GM19023 (cell line): ENCODE results near the gene LRP1B.

Source experiments
- ATAC-seq: cut with Tn5 transposase; IDR thresholded peaks from one replicate; pipeline ENCODE4 v1.9.1; 2021; ENCODE audit warnings: mild to moderate bottlenecking, moderate library complexity; ENCODE audit not compliant: unreplicated experiment

The LRP1B gene

DNA sequence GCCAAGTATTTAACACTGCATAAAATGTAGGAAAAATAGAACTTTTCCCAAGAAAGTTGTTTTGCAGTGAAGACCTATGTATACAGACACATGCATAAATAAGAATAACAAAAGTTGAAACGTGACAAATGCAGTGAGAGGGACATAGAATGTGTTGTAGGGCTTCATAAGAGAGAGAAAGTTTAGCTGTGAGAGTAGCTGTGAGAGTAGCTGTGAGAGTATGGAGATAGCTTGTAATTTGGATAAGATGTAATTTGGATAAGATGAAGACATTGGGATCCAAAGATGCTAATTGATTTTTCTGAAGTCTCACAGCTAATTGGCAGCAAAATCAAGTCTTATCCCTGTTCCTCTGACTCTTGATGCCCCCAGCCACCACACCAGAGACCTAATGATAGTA, 170.9 kb downstream of the LRP1B start:
- ATAC-seq, result no peak

DNA sequence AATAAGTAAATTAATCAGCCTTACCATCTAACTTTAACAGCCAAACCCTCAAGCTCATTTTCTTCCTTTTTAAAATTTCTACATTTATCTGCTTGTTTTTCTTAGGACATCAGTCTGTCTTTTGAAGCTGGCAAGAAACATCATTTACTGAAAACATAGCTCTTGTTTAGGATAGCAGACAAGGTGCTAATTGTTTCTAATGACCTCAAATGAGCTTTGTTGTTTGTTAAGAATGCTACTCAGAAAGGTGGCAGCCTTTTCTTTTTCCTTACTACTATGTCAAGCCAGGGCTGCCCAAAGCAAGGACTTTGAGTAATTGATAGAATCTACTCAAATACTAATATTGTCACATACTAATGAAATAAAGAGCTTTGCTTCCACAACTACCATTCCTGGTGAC, 171.8 kb downstream of the LRP1B start:
- no peak for ATAC-seq

DNA sequence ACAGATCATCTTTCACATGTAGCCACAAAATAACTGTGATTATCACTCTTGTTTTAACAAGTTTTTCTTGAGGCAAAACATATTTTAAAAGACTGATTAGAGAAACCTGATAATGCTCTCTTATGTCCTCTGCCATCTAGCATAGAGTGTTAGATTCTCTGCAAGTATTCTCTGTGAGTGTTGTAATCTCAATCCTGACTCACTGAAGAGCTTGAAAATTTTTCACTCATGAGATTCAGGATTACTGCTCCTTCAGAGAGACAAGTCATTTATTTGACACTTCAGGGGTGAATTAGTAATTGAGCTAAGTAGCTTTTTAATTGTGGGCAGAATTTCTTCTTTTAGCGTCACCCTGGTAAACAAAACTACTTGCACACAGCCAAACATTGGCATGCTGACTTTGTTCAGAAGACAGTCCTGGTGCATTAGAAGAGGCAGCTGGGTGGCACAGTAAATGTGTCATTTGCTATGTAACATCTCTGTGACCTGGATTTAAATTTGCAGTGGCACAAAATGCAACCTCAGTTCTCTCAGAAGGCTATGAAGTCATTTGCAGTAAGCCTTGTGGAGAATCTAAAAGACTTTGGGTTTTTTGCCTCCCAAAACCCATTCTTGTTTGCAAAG, 172.9 kb downstream of the LRP1B start:
- no peak for ATAC-seq

DNA sequence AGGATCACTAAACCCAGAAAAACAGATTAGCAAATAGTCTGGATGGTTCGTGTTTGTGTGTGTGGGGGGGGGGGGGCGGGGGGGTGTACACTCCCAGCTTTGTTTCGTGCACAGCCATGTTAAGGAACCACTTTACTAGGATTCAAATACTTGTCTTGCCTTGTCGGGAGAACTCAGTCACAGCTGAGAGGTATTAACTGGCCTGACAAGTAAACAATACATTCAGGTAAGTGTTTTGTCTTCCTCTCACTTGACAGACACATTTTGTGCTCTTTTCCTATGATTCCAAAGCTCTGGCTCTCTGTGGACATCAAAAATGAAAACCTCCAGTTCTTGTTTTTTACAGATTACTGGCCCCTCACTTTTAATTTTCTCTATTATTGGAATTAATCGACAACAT, 173.5 kb downstream of the LRP1B start:
- no peak for ATAC-seq

DNA sequence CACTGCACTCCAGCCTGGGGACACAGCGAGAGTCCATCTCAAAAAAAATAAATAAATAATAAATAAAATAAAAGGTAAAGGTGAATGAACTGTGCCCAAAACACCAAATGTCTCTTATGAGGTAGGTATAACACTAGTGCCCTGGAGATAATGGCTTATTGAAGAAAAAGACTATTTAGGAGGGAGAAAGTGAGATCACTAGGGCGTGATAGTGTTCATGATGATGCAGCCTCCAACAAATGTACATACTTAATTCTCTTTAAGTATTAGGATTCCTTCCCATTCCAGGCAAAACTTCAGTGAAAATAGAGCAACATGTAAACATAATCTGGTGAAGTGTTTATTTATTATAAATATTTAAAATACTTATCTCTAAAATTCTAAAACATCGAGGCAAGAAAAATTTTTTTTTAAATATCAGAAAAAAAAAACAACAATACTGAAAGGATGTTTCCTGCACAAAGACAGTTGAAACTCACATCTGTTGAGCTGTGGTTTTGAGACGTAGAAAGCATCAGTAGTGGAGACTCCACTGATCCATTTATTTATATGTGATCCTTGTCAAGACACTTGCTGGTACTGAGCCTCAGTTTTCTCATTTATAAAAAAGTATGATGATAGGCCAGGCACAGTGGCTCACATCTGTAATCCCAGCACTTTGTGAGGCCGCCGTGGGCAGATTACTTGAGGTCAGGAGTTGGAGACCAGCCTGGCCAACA, 183.3 kb downstream of the LRP1B start:
- ATAC-seq, result no peak

DNA sequence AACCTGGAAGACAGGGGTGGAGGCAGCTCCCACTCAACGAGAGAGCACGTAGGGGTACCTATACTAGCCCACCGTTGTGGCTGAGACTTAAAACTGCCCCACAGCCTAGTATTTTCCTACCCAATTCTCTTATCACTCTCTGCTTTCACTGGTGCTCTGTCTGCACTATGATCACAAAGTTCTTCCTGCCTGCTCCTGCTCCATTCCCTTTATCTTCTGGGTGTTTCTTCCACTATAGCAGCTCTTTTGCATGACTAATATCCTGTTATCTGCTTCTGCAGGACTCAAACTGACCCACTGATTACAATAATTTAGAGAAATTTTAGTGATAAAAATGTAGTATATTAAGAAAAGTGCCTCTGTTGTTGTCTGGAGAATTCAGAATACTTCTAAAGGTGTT, 184.8 kb downstream of the LRP1B start:
- no peak for ATAC-seq

DNA sequence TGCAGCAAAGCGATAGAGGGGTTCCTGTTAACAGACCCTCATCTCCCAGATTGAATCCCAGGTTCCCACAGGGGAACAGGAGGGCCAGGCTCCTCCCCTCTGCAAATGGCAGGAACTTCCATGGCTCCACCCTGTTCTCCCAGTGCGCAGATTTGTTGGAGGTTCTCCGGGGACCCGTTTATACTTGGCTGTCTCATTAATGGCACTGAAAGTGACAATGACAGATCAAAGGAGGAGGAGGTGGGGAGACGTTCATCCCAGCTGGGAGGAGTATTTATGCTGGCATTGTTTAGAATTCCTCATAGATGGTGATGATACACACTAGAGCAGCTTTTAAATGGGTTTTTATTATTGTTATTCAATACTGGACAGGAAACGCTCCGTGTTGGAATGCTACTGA, 186.9 kb downstream of the LRP1B start:
- no peak for ATAC-seq

DNA sequence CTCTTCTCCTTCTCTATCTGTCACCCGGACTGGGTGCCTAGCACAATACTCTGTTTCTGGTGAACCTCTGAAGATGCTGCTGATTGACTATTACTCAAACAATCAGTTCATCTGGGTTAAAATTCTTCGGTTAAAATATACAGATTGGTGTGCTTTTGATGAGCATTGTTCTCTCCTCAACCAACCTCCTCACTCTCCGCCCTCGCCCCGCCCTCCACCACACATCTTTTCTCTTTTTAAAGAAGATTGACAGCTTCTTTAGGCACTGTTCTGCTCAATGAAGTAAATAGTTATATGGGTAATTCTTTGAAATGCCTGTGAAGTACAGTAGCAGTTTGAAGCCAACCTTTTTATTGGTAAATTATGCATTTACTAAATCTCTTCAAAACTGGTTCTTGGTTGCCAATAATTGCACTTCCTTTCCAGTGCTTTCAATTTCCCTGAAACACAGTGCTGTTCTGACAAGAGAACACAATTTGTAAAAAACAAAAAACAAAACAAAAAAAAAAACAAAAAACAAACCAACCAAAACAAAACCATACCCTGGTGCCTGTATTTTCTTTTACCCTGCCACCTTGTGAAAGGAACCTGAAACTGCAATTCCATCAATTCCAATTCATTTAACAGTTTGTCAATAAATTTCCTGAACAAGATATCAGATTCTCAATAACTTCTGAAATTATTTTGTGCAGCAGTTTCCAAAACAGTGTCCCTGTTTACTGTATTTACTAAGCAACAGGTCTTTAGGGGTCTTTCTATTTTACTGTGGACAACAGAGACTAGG, 188.6 kb downstream of the LRP1B start:
- ATAC-seq, result no peak

DNA sequence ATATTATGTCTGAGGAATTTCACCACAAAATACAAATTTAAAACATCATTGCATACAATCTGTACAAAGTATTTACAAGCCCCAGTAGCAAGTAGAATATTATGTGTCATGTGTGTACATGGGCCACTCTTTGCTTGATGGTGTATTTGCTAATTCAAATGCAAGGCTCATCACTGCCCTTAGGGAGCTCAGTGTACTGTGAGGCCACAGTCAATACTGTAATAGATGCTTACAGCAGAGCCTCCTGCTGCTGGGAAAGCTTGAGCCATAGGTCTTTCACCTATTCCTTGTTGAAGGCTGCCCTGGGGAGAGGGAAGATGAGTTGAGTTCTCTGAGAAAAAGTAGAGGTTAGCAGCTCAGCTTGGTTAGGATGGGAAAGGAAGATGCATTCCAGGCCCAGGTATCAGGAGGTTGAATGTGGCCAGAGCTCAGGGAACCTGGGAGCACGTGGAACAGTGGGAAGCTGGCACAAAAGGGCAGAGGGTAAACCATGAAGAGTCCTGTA, 189.6 kb downstream of the LRP1B start:
- ATAC-seq, result no peak

DNA sequence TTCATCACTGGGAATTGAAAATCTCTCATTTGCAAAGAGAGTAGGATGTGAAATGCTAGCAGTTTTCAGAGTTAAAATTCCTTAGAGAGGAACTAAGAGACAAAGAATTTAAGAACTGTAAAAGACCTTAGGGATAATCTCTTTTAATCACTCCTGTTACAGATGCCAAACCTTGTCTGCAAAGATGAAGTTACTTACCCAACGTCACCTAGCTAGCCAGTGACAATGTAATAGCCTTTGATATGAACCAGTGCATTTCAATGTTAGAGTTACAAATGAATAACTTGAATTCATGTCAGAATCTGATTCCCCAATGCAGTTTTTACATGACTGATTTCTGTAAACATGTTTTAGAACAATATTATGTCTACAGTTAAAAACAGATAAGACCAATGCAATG, 190.1 kb downstream of the LRP1B start:
- no peak for ATAC-seq

DNA sequence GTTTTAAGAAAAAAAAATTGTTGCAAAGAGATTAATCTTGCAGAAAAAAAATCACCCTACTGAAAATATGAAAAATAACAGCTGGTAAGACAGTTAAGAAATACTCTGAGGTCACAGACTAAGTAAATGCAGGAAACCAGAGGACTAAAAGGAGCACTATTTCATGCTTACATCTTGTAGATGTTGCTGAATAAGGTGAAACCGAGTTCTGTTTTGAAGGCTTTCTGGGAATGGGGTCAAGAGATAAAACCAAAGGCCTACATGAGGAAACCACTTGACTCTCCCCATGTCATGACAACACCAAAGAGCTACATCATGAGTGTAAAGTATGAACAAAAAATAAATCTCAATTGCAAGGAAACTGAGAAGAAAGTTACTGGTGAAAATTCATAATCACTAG, 197.6 kb downstream of the LRP1B start:
- ATAC-seq, result no peak

DNA sequence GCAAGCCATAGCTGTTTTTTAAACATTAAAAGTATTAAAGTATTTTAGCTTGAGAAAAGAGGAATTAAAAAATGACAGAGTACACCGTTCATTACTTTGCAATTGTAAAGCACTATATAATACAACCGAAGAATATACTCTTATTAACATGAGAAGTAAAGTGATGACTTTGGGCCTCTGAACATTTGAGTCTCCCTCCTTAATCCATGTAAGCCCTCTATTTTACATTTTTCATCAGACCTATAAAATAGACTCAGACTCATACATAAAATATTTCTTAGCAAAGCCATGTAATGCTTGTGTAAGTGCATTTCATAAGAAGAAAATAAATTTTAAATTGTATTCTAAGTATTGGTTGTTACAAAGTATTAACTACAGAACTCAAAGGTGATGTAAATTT, 198.6 kb downstream of the LRP1B start:
- ATAC-seq, result no peak

DNA sequence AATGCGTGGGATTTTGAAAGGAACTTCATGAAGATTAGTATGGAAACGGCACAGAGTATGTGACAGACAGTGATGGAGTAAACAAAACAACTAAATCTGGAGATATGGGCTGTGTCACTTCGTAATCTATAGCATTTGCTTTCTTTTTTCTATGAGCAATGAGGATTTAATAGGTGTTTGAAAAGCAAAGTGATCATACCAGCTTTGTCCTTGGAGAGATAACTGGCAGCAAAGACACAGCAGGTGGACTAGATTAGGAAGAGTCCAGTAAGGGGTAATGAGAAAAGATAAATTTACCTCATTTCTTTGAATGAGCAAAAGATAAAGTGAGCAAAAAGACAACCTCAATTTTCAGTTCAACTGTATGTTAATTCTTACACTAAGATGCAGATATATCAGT, 199.0 kb downstream of the LRP1B start:
- no peak for ATAC-seq

DNA sequence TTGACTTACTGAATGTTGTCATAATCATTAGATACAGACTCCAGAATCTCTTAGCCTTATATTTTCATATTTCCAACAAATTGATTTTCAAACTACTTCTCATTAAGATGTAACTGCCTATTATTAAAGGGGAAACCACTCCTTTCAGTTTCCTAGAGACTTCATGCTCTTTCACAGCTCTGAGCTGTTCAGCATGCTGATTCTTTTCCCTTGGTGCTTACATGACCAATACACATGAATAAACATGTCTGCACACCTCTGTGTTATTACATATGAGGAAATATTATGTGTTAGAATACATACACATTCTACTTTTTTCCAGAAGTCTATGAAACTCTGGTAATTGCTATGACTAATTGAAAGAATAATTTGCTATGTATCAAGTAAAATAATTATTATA, 200.0 kb downstream of the LRP1B start:
- no peak for ATAC-seq

DNA sequence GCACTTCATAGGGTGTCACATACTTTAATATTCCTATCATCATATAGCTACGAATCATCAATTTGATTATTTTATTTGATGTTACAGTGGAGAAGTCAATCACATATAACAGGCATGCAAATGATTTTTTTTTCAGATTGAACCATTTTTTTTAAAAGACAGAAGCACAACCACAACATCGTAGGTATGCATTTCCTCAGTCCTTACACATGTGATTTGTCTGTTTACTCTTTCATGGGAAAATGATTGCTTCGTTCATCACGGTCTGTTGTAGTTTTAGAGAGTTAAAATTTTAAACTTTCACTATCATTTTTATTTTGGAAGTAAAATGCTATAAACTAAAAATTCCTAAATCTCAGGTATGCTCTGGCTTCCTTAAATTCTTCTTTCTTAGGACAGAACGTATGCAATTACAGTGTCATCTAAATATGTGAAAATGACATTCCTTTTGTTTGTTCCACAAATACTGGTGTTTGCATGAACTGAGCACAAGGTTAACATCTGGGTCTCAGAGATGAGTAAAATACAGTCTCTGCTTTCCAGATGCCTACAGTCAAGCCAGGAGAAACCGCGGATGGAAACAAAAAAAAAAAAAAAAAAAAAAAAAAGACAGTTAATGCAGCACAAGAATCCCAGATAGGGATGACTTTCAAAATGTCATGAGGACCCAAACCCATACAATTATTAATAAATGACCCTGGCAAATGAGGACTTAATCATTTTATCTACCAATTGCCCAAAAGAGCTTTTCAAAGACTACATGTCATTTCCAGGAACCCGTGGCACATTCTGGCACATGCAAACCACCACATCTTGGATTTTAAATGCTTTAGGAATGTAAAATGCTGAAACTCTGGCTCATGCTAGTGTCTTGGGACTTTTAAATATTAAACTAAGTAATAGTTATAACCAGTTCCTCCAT, 201.2 kb downstream of the LRP1B start:
- no peak for ATAC-seq

DNA sequence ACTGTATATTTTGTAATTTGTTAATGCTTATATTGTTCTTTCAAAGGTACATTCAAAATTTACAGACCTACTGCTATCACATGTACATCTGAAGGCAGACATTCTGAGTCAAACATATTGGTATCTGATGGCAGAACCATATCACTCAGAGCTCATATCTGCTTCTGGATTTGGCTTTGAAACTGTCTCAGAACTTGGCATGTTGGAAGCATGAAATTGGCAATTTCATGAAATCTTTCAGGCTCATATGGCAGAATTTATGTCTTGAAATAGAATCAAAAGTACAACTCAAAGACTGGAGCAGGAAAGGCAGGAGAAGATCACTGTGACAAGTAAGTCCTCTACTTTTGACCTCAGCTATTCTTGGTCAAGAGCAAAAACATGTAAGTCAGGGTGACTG, 202.3 kb downstream of the LRP1B start:
- no peak for ATAC-seq

DNA sequence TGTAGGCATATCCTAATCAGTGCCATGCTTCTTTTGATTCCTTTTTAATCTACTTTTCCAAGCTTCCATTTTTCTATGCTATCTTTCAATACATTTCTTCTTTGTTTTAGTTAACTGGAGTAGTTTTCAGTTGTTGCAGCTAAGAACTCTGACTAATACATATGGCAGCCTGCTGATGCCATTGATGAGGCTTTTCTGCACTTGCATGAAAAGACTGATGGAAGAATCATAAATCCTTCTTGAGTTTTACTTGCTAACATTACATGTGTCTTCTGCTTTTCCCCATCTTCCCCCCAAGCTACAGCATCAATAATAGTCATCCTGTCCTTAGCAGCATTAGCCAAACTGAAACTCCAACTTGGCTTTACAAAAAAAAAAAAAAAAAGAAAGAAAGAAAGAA, 203.3 kb downstream of the LRP1B start:
- ATAC-seq, result no peak

DNA sequence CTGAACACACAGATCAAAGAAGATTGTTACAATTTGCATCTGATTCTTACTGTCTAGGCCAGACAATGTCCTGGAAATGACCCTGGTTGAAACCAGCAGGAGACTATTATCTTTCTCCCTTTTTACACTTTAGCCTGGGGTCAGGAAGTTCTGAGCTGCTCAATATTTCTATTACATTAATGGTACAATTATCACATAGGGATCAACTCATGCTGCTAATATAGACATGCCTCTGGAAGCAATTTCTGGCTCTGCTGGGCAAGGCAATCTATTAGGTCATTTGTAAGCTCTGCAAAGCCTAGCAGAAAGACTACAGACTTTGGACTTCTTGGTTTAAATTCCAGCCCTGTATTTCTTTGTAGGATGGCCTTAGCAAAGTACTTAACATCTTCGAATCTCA, 205.3 kb downstream of the LRP1B start:
- no peak for ATAC-seq

DNA sequence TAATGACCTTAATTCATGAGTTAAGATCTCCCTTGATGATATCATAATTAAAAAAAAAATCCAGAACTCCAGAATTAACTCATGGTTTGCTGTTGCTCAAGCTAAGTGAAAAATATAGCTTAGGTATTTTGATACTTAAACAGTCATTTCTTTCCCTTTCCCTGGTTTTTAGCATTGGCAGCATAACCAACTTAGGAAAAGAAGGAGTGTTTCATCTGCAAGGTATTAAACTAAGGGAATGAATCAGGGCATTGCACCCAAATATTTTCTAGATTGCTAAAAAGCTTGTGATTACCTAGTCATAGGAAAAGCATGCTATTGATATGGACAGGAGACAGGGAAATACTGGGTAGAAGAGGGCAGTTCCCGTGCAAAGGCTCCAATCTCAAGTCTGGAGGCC, 207.2 kb downstream of the LRP1B start:
- no peak for ATAC-seq

DNA sequence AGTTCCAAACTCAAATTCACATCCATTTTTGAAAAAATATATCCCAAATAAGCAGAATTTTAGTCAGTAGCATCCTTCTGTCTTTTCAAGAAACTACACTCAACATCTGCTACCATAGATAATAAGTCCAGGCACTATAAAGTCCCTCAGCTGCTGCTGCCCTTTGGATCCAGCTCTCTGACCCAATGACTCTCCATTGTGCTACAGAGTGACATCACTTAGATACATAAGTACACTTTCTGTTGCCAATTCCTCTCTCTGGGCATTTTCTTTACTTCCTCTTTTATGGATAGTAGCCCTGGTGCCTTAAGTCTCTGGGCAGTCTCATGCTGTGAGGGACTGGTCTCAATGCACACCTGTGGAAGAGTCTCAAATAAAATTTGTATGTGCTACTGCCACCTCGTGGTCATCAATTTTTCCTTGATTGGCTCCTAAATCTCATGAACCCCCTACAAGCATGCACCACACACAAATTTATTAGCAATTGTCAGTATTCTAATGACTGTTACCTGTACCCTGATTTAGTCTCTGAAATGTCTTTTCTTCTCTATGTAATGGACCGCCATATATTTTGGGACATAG, 219.2 kb downstream of the LRP1B start:
- ATAC-seq, result no peak

DNA sequence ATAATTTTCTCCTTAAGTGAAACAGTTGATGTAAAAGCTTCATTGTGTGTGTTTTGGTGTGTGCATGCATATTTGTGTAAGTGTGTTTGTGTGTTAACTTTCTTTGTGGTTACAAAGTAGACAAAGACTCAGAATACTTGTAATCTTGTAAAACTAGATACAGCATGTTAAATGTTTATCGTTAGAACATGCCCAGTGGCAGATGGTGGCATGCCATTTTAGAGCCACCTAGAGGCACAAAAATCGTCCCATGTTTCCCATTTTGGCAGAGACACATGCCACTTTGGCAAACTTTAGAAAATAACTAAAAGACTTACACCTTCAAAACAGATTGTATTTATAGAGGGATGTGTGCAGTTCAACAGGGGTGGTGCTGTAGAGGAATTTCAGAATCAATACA, 224.1 kb downstream of the LRP1B start:
- ATAC-seq, result no peak
